HepG2 (cell line): Measurements from ENCODE around the gene NIFK. TPM values are rescaled to one million over a fixed set of nuclear protein-coding genes. Genes with fewer than 3 reads are reported as not detected.

Experiments used
- GABPA ChIP-seq, 2 experiments: IDR thresholded peaks; 2 replicates each; pipeline ENCODE4 v1.6.1; 2011 to 2016; ENCODE audit warnings: low read depth in 2 of 2, low read length in 1 of 2, missing biosample characterization in 1 of 2, missing genetic modification characterization in 1 of 2
- HNF4G ChIP-seq, 2 experiments: sonication (generic) in 1 of 2; formaldehyde crosslinking in 1 of 2; IDR thresholded peaks; 2 replicates each; pipeline versions ENCODE4 v1.4.0 to v1.6.1; 2011 to 2020; ENCODE audit warnings: borderline replicate concordance in 2 of 2, low read depth in 2 of 2, mild to moderate bottlenecking in 2 of 2, low read length in 1 of 2, missing genetic modification reagents in 1 of 2, moderate library complexity in 1 of 2
- MAFK ChIP-seq, 2 experiments: IDR thresholded peaks in 1 of 2; conservative IDR thresholded peaks in 1 of 2; 2 replicates each; pipeline ENCODE4 v1.6.1; 2011; ENCODE audit warnings: improper control_type of control experiment in 2 of 2, low read length in 2 of 2
- NPAS2 ChIP-seq: sonication (generic); formaldehyde crosslinking; IDR thresholded peaks from 2 replicates; pipeline ENCODE4 v1.8.0; 2022; ENCODE audit warnings: mild to moderate bottlenecking, missing genetic modification reagents, borderline replicate concordance
- PLRG1 ChIP-seq: fragments of 450-650 bp; conservative IDR thresholded peaks from 2 replicates; pipeline ENCODE4 v1.6.1; 2016
- RAD51 ChIP-seq: fragments of 450-650 bp; IDR thresholded peaks from 2 replicates; pipeline ENCODE4 v1.6.1; 2016; ENCODE audit warnings: borderline replicate concordance
- RFXAP ChIP-seq: sonication (generic); formaldehyde crosslinking; IDR thresholded peaks from 2 replicates; pipeline ENCODE4 v1.4.0; 2020; ENCODE audit warnings: missing genetic modification reagents, borderline replicate concordance
- SIX4 ChIP-seq: sonication (generic); formaldehyde crosslinking; IDR thresholded peaks from 2 replicates; pipeline ENCODE4 v1.4.0; 2020; ENCODE audit warnings: missing genetic modification reagents
- SRSF1 ChIP-seq: fragments of 200-400 bp; formaldehyde crosslinking; optimal IDR thresholded peaks from 2 replicates; pipeline ENCODE3; 2017; ENCODE audit warnings: mild to moderate bottlenecking, low read depth, low read length, moderate library complexity
- TEAD2 ChIP-seq: sonication (generic); formaldehyde crosslinking; IDR thresholded peaks from 2 replicates; pipeline ENCODE4 v1.9.0; 2021; ENCODE audit warnings: missing genetic modification reagents
- ZNF207 ChIP-seq: fragments of 450-650 bp; IDR thresholded peaks from 2 replicates; pipeline ENCODE4 v1.6.1; 2016; ENCODE audit warnings: antibody characterized with exemption, borderline replicate concordance
- ZNF746 ChIP-seq: sonication (generic); formaldehyde crosslinking; IDR thresholded peaks from 2 replicates; pipeline ENCODE4 v1.8.0; 2022; ENCODE audit warnings: mild to moderate bottlenecking, missing genetic modification reagents
- polyA plus RNA-seq, 8 experiments: library from polyadenylated mRNA; depleted of rRNA in 3 of 8; stranded (reverse) in 7 of 8; unstranded in 1 of 8; fragments of >200 nt; fragmentation: Illumina TruSeq in 4 of 8; extraction: Trizol in 4 of 8; gene quantifications; 2 replicates each; pipeline versions ENCODE4 v1.2.1 to v1.2.3, GENCODE V29; 2011 to 2016; ENCODE audit warnings: low read depth in 4 of 8, missing spikeins in 1 of 8, mixed read lengths in 1 of 8; ENCODE audit not compliant: insufficient read depth in 1 of 8
- total RNA-seq, 5 experiments: library from RNA; depleted of rRNA; stranded (reverse); fragments of >200 nt; fragmentation: Illumina TruSeq; extraction: Trizol; gene quantifications; 2 replicates each; pipeline ENCODE4 v1.2.3, GENCODE V29; 2016; ENCODE audit warnings: low read depth in 1 of 5
- TF ChIP-seq, protein P1 (sequence below): fragments of 450-650 bp; IDR thresholded peaks from 2 replicates; pipeline ENCODE4 v1.6.1; 2017
- TF ChIP-seq, protein P2 (sequence below): sonication (generic); formaldehyde crosslinking; IDR thresholded peaks from 2 replicates; pipeline ENCODE4 v1.4.0; 2020; ENCODE audit warnings: missing genetic modification reagents, borderline replicate concordance
- TF ChIP-seq, protein P3 (sequence below): sonication (generic); formaldehyde crosslinking; IDR thresholded peaks from 2 replicates; pipeline ENCODE4 v1.8.1; 2023; ENCODE audit warnings: mild to moderate bottlenecking, missing genetic modification reagents
- TF ChIP-seq, protein P4 (sequence below), 2 experiments: sonication (generic) in 1 of 2; formaldehyde crosslinking in 1 of 2; IDR thresholded peaks; 2 replicates each; pipeline versions ENCODE4 v1.4.0 to v1.6.1; 2016 to 2020; ENCODE audit warnings: borderline replicate concordance in 1 of 2, low read depth in 1 of 2, mild to moderate bottlenecking in 1 of 2, missing genetic modification reagents in 1 of 2

NIFK gene
- total and polyA plus RNA-seq, 2 of the 13 experiments (the other 11 are each of a cell fraction or from before 2014, with no cell fraction given): 19.6 to 105 TPM

DNA sequence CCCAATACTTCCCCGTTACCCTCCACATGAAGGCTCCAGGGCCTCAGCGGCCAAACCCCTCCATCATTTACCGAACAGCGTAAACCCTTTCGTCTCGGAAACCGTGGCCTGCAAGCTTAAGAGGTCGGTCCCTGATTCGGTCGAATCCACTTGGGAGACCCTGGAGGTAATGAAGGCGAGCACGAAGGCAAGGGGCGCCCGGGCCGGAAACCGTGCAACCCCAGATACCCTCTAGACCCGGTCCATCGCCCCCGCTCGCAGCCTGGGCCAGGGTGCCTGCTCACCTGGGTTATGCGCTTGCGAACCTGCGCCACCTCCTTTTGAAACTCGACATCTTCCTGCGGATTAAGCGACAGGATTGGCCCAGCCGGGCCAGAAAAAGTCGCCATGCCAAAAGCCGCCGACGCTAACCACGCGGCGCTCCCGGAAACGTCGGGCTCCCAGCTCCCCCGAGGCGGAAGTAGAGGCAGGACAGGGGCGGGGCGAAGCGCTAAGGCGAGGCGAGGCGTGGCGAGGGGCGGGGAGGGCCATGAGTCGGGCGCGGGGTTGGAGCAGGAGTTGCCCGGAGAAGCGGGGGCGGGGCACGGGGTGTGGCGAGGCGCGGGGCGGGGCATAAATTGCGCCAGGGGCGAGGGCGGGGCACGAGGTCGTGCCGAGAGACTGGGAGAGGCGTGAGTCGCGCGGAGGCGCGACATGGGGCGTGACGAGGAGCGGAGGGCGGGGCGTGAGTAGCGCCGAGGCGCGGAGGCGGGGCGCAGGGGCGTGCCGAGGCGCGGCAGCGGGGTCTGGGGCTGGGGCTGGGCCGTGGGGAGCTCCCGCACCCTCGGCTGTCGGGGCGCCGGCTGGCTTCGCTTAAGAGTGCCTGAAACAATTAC, at the start of gene NIFK (continued):
- TF ChIP-seq, protein P1, sequence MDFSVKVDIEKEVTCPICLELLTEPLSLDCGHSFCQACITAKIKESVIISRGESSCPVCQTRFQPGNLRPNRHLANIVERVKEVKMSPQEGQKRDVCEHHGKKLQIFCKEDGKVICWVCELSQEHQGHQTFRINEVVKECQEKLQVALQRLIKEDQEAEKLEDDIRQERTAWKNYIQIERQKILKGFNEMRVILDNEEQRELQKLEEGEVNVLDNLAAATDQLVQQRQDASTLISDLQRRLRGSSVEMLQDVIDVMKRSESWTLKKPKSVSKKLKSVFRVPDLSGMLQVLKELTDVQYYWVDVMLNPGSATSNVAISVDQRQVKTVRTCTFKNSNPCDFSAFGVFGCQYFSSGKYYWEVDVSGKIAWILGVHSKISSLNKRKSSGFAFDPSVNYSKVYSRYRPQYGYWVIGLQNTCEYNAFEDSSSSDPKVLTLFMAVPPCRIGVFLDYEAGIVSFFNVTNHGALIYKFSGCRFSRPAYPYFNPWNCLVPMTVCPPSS: no peak
- no peak for TF ChIP-seq TEAD2 (CRISPR knock-in tag)
- no peak for TF ChIP-seq SIX4 (CRISPR knock-in tag)
- TF ChIP-seq RAD51: no peak
- peak; percentile 77 for TF ChIP-seq SRSF1
- TF ChIP-seq, protein P2, sequence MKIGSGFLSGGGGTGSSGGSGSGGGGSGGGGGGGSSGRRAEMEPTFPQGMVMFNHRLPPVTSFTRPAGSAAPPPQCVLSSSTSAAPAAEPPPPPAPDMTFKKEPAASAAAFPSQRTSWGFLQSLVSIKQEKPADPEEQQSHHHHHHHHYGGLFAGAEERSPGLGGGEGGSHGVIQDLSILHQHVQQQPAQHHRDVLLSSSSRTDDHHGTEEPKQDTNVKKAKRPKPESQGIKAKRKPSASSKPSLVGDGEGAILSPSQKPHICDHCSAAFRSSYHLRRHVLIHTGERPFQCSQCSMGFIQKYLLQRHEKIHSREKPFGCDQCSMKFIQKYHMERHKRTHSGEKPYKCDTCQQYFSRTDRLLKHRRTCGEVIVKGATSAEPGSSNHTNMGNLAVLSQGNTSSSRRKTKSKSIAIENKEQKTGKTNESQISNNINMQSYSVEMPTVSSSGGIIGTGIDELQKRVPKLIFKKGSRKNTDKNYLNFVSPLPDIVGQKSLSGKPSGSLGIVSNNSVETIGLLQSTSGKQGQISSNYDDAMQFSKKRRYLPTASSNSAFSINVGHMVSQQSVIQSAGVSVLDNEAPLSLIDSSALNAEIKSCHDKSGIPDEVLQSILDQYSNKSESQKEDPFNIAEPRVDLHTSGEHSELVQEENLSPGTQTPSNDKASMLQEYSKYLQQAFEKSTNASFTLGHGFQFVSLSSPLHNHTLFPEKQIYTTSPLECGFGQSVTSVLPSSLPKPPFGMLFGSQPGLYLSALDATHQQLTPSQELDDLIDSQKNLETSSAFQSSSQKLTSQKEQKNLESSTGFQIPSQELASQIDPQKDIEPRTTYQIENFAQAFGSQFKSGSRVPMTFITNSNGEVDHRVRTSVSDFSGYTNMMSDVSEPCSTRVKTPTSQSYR: 0 out of 2 replicates have a peak, but pooled peaks have one; percentile 28
- TF ChIP-seq, protein P3, sequence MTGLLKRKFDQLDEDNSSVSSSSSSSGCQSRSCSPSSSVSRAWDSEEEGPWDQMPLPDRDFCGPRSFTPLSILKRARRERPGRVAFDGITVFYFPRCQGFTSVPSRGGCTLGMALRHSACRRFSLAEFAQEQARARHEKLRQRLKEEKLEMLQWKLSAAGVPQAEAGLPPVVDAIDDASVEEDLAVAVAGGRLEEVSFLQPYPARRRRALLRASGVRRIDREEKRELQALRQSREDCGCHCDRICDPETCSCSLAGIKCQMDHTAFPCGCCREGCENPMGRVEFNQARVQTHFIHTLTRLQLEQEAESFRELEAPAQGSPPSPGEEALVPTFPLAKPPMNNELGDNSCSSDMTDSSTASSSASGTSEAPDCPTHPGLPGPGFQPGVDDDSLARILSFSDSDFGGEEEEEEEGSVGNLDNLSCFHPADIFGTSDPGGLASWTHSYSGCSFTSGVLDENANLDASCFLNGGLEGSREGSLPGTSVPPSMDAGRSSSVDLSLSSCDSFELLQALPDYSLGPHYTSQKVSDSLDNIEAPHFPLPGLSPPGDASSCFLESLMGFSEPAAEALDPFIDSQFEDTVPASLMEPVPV (CRISPR knock-in tag): peak; percentile 4; the same call in 1 of the 2 replicates
- TF ChIP-seq RFXAP (CRISPR knock-in tag): peak; percentile 77; the same call in 1 of the 2 replicates
- no peak for TF ChIP-seq ZNF207
- no peak for TF ChIP-seq MAFK (conservative IDR thresholded peaks at IDR 0.05 in 1 of 2, IDR thresholded peaks at IDR 0.05 in 1 of 2; ENCODE audit: low read length in 2 of 2)
- TF ChIP-seq, protein P4, sequence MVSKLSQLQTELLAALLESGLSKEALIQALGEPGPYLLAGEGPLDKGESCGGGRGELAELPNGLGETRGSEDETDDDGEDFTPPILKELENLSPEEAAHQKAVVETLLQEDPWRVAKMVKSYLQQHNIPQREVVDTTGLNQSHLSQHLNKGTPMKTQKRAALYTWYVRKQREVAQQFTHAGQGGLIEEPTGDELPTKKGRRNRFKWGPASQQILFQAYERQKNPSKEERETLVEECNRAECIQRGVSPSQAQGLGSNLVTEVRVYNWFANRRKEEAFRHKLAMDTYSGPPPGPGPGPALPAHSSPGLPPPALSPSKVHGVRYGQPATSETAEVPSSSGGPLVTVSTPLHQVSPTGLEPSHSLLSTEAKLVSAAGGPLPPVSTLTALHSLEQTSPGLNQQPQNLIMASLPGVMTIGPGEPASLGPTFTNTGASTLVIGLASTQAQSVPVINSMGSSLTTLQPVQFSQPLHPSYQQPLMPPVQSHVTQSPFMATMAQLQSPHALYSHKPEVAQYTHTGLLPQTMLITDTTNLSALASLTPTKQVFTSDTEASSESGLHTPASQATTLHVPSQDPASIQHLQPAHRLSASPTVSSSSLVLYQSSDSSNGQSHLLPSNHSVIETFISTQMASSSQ (IDR thresholded peaks at IDR 0.05; ENCODE audit: low read depth): no peak
- TF ChIP-seq, protein P4 (CRISPR knock-in tag; IDR thresholded peaks at IDR 0.05; ENCODE audit: borderline replicate concordance): peak; percentile 18; the same call in 1 of the 2 replicates
- TF ChIP-seq HNF4G (IDR thresholded peaks at IDR 0.05; ENCODE audit: borderline replicate concordance, low read depth, low read length): no peak
- TF ChIP-seq HNF4G (CRISPR knock-in tag; IDR thresholded peaks at IDR 0.05; ENCODE audit: borderline replicate concordance, low read depth): no peak
- no peak for TF ChIP-seq ZNF746 (CRISPR knock-in tag)
- TF ChIP-seq GABPA (IDR thresholded peaks at IDR 0.05; ENCODE audit: low read depth, low read length): peak; percentile 86
- TF ChIP-seq GABPA (CRISPR knock-in tag; IDR thresholded peaks at IDR 0.05; ENCODE audit: low read depth): peak; percentile 93
- TF ChIP-seq PLRG1: no peak
- no peak for TF ChIP-seq NPAS2 (CRISPR knock-in tag)
